Measurements from ENCODE around the gene HOXD10.

DNA sequence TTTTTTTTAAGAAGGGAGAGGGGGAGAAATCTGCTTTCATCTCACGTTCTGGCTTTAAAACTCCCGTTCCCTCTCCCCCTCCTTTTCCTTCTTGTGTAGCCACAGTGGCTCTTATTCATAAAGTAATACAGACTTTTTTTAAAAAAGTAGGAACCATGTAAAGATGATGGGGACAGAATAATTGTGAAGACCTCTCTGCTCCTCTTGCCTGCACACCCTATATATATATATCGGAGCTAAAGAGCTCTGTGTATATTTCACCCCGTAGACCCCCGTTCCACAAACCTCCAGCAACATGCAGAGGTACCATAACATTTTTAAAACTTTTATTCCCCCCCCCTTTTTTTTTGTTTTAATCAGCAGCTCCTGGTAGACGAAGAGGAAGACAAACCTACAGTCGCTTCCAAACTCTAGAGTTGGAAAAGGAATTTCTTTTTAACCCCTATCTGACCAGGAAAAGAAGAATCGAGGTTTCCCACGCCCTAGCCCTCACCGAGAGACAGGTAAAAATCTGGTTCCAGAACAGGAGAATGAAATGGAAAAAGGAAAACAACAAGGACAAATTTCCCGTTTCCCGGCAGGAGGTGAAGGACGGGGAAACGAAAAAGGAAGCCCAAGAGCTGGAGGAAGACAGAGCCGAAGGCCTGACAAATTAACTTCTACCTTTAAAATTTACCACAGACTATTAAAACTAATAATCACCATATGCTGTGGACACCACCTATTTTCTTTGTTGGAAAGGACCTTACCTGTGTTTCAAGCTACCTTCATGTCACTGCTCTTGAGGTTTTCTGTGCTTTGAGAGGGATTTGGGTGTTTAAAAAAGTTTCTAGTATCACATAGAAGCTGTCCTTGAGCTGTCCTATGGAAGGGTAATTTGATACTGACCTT lies 14.6 kb downstream of the HOXD10 start:
- TF ChIP-seq, protein P1, sequence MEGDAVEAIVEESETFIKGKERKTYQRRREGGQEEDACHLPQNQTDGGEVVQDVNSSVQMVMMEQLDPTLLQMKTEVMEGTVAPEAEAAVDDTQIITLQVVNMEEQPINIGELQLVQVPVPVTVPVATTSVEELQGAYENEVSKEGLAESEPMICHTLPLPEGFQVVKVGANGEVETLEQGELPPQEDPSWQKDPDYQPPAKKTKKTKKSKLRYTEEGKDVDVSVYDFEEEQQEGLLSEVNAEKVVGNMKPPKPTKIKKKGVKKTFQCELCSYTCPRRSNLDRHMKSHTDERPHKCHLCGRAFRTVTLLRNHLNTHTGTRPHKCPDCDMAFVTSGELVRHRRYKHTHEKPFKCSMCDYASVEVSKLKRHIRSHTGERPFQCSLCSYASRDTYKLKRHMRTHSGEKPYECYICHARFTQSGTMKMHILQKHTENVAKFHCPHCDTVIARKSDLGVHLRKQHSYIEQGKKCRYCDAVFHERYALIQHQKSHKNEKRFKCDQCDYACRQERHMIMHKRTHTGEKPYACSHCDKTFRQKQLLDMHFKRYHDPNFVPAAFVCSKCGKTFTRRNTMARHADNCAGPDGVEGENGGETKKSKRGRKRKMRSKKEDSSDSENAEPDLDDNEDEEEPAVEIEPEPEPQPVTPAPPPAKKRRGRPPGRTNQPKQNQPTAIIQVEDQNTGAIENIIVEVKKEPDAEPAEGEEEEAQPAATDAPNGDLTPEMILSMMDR (conservative IDR thresholded peaks at IDR 0.05; ENCODE audit: low read length): no peak
- no peak; the same call in 1 of the 2 replicates for TF ChIP-seq EZH2phosphoT487 (IDR thresholded peaks at IDR 0.05; ENCODE audit: borderline replicate concordance, low read depth, low read length)
